HS-5 (cell line): ENCODE measurements around the gene ZNF324.
A peak's percentile ranks its signal among the peaks of the same experiment; 100 is the strongest.
"Not testable (repeated sequence)": the region's sequence is repeated elsewhere in the genome, so short reads cannot be mapped to it uniquely, and the experiment has no call there.

Experiments used
- DNase-seq: peaks from one replicate; pipeline ENCODE4 v3.0.0-alpha.2; 2012; ENCODE audit warnings: low read depth

Gene ZNF324

GRCh38 chr19:58466760-58467589, at the start of gene ZNF324:
Gene ZNF324 (plus strand): TSS chr19:58467080. CDS start chr19:58469186, 2,106 bp downstream.
- peak; percentile 36 for DNase-seq

- no peak for DNase-seq
Measured at GRCh38 chr19:58428617-58429016, 38.3 kb upstream of the ZNF324 start.

GRCh38 chr19:58429745-58430144, 37.1 kb upstream of the ZNF324 start:
- DNase-seq = no peak

- no peak for DNase-seq
Measured at GRCh38 chr19:58434217-58434616, 32.7 kb upstream of the ZNF324 start.

GRCh38 chr19:58439576-58440554, 27.0 kb upstream of the ZNF324 start, which contains the start of gene ZNF132:
Gene ZNF132 (minus strand): TSS chr19:58440153. CDS start chr19:58439821, 332 bp downstream.
- peak; percentile 79 for DNase-seq

GRCh38 chr19:58440556-58440955, 26.3 kb upstream of the ZNF324 start:
- no peak for DNase-seq

GRCh38 chr19:58442986-58443385, 23.9 kb upstream of the ZNF324 start:
- DNase-seq = not testable (repeated sequence)

GRCh38 chr19:58448860-58449259, 18.0 kb upstream of the ZNF324 start:
- DNase-seq = not testable (repeated sequence)

- DNase-seq = not testable (repeated sequence)
Measured at GRCh38 chr19:58449980-58450379, 16.9 kb upstream of the ZNF324 start.

GRCh38 chr19:58450856-58451357, 16.0 kb upstream of the ZNF324 start:
- DNase-seq = no peak

GRCh38 chr19:58451358-58452101, 15.3 kb upstream of the ZNF324 start, which contains the start of gene ZNF324B:
Gene ZNF324B (plus strand): TSS chr19:58451622. CDS start chr19:58453702, 2,080 bp downstream.
- peak; percentile 45 for DNase-seq

GRCh38 chr19:58453743-58454142, 13.1 kb upstream of the ZNF324 start:
- no peak for DNase-seq

GRCh38 chr19:58455306-58455705, 11.6 kb upstream of the ZNF324 start:
- DNase-seq = no peak

- DNase-seq = no peak
Measured at GRCh38 chr19:58456111-58456510, 10.8 kb upstream of the ZNF324 start.

GRCh38 chr19:58460039-58460438, 6.8 kb upstream of the ZNF324 start:
- no peak for DNase-seq

- DNase-seq = no peak
Measured at GRCh38 chr19:58466089-58466759, 656 bp upstream of the ZNF324 start.

- DNase-seq = no peak
Measured at GRCh38 chr19:58468216-58468839, 1.4 kb downstream of the ZNF324 start.

GRCh38 chr19:58469241-58470013, 2.5 kb downstream of the ZNF324 start:
- no peak for DNase-seq

GRCh38 chr19:58470837-58471543, 4.1 kb downstream of the ZNF324 start:
- DNase-seq = not testable (repeated sequence)
